HG03159 (cell line): ENCODE results near the gene TKT.

ENCODE experiments used
- ATAC-seq: cut with Tn5 transposase; IDR thresholded peaks from one replicate; pipeline ENCODE4 v1.9.1; 2021; ENCODE audit warnings: mild to moderate bottlenecking, moderate library complexity; ENCODE audit not compliant: unreplicated experiment

Gene TKT

DNA sequence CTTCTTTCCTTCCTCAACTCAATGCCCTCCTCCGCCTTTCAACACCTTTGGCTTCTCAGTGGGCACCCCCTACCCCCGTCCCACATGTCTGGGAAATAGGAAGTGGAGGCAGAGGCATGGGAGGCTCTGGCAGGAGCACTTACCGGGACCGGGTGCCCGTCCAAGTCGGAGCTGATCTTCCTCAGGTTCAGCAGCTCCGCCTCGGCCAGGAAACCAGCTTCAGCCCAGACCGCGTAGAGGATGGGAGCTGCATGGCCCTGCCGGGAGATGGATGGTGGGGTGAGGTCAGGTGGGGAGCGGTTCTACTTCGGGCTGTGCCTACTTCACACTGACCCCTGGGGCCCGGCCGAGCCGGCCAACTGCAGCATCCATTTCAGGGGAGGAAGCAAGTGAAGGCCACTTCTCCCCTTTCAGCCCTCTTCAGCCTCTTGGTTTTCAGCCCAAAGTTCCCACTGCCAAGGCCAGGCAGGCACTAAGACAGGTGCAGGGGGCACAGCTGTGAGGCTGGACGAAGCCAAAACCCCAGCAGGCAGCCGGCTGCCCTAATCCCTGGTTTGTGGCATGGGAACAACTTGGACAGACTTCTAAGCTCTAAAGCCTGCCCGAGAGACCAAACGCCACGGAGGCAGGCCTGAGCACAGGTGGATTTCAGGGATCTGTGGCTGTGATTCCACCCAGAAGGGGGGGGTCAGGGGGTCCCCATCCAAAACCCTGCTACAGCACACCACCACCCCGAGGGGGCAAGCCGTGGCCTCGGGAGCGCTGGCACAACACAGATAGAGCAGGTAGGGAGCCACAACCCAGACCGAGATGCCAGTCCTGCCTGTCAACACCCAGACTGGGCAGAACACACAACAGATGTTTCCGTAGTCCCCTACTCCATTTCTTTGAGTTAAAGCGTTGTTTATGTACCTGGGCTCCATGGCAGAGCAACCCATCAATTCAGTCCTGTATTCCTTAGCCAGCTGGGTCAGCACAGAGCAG is 14.5 kb downstream of the TKT start:
- no peak for ATAC-seq

DNA sequence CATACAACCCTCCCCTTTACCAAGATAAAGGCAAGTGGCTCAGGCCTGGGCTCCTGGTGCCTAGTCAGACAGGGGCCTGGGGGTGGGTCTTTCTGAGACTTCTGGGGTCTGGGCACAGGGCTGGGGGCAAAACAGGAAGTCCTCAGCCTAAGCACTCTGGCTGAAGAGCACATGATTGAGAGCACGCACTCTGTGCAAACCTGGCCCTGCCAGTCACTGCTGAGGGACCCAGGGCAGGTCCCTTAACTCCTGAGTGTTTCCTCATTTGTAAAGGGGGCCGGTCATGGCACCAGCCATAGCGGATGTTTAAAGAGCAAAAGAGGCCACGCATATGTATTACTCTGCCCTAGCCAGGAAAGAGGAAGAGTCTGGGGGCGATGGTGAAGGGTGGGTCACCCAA is 16.0 kb downstream of the TKT start:
- ATAC-seq: no peak

DNA sequence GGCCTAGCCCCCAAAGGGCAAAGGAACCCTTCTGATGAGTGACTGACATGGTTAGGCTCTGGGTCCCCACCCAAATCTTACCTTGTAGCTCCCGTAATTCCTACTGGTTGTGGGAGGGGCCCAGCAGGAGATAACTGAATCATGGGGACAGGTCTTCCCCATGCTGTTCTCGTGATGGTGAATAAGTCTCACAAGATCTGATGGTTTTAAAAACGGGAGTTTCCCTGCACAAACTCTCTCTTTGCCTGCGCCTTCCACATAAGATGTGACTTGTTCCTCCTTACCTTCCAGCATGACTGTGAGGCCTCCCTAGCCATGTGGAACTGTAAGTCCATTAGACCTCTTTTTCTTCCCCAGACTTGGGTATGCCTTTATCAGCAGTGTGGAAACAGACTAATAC is 16.9 kb downstream of the TKT start:
- ATAC-seq: no peak

DNA sequence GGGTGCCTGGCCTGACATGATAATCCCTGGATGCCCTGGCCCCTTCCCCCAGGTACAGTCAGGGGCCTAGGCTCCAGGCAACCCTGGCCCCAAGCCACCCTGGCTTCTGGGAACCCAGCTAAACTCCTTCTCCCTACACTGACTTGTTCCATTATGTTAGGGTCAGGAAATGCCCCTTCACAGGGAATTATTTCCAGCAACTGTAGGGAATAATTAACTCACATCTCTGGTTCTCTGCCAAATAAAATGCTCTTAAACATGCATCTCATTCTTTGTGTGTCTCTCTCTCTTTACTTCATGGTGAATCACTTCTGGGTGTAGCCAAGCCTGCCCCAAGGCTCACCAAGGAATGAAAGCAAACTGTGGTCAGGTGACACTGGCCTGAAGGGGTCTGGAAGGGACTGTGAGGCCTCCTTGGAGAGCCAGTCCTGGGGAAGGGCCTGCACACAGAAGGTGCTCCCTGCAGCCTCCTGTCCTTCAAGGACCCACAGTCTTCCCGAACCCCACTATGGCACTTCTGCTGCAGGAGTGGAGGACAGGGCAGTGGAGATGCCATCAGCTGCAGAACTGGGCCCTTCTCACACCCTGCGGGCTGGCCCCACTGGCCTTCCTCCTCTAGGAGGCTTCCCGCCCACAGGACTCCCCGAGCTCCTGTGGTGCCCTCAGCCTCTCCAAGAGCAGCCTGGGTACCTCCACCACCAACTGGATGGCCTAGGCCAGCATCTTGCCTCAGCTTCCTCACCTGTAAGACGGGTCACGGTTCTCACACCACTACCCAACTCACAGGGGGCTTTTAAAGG is 17.6 kb downstream of the TKT start:
- no peak for ATAC-seq

DNA sequence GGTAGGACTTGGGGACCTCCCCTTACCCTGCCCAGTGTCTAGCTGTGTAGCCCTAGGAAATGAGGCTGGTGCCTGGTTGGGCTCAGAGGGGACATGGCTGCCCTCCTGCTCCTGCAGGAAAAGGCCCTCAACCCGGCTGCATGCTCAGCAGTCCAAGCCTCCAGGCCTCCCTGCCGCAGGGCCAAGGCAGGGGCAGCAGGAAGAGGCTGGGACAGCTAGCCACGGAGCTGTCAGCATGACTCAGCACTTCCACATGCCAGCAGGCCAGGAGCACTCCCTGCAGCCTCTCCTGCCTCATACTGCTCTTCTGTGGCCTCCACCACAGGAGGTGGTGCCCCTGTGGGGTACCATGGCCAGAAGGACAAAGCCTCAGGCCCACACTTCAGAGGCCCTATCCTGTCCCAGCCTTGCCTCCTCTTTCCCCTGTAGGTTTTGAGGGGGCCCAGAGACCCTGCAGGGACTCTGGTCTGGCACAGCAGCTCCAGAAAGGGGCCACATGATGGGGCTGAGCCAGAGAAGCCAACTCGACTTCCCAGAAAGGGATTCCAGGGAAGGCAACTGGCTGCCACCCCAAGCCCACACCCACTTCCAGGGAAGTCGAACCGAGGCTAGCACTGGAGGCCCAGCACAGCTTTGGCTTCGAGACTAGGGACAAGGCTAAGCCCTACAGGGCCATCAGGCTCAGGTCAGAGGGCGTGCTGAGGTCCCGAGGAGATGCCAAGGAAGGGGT is 19.5 kb downstream of the TKT start:
- no peak for ATAC-seq

DNA sequence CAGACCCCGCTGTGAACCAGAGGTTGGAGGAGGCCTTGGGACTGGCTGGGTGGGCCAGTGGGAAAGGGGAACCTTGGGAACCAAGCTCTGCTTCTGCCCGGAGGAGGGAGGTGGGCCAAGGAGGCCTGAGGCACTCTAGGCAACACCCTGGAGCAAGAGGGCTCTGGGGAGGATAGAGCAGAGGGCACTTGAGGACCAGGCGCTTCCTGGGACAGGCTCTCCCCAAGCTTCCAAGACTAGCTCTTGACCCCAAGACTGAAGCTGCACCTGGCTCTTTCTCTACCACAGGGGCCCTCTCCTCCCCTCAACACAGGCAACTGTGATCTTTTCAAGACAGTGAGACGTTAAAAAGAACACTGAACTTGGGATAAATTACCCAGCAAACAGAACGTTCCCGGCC is 20.3 kb downstream of the TKT start:
- ATAC-seq: no peak

DNA sequence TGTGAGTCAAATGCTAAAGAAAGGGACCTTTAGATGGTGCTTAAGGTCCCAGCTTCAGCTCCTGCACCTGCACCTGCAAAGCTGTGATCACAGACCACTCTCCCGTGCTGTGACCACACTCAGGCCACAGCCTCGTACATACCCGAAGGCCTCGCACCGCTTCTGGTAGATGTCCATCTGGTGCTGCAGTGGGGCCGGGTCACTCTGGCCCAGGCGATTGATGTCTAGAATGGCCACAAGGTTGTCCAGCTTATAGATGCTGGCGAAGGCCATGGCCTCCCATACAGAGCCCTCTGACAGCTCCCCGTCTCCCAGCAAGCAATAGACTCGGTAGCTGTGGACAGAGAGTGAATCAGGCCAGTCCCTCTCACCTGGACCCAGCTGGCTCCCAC is 21.0 kb downstream of the TKT start:
- ATAC-seq: no peak

DNA sequence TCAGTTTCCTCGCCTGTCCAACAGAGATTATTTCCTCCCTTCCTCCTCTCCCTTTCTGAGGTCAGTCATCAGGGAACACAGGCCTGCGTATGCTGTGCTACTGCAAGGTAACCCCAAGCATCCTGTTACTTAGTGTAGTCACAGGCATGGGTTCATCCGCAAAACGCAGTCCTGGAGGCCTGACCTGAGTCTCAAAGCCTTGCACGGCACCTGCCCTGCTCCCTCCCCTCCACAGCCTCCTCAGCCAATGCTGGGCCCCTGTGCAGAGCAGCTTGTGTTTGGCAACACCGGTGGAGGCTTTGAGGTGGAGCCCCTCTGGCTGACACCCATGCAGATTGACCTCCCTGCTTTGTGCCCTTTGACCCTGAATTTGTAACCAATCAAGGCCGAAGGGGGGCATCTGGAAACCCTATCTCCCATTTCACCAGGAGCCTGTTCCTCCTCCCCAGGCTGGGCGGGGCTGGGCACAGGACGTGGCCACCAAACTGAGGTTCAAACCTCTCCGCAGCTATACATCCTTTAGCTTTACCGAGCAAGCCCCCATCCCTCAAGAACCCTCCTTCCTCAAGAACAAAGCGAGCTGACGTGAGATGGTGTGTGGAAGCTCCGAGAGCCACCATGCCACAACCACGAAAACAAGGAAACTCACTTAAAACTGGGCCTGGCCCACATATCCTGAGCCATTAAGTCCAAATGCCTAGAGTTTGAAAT is 21.5 kb downstream of the TKT start:
- ATAC-seq: no peak

DNA sequence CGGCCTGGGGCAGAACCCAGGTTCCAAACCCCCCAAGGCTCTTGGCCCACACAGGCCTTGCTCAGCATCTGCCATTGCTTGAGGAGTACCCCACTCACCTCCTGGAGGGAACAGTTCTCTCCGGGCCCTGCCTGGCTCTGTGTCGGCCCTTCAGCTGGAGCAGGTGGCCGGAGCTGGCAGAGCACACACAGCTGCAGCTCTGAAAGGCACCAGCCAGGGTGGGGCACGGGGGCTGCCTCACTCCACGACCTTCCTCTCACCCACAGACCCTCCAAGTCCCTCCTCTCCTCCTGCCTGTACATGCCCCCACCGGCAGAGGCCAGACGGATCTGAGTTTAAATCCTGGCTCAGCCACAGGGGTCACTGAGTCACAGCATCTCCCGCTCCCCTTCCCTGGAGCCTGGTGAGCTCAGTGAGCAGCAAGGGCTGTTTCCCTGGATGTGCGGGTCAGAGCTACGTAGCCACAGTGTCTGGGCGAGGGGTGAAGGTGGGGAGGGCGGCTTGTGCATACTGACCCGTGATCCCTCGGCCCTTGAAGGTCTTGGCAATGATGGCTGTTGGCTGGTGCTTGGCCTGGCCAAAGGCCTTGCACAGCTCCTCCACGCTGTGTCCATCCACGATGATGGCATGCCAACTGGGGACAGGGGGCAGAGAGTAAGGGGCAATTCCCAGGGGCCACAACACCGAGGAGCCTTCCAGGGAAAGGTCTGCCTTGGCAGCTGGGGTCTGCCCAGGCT is 23.0 kb downstream of the TKT start:
- no peak for ATAC-seq

DNA sequence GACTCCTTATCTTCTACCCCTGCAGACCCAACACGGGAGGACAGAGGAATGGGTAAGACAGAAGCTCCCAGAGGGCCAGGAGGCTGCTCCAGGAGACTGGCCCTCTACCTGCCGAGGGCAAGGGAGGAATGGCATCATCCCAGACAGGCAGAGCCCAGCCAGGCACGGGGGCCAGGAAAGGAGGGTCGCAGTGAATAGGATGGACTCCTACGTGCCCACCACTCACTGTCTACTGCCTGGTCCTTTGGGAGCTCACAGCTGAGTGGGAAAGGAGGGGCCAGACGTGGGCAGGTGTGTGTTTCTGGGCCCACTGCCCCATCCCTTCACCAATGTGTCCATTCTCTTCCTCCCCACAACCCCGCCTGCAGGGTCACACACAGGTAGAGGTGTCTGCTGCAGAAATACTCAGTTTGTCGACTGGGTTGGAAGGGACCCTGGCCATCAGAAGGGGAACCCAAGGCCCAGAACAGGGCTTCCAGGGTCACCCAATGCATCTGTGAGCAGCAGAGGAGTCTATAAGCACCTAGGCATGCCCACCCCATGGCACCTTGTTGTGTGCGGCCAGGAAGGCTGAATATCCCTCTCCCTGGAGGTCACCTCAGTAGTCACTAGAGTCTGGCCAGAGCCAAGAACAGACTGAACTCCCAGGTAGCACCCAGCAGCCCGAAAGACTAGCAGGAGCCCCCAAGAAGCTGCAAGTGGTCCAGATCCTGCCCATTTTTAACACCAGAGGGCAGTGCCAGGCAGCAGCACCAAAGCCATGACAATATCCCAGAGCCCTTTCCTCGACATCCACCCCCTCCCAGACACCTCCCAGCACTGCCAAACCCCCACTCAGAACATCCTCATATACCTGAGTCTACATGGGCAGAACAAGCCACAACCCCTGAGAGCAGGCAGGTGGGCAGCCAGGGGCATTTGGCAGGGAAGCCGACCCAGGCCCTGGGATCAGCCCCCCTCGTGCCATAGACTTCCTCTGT is 24.0 kb downstream of the TKT start:
- ATAC-seq: no peak

DNA sequence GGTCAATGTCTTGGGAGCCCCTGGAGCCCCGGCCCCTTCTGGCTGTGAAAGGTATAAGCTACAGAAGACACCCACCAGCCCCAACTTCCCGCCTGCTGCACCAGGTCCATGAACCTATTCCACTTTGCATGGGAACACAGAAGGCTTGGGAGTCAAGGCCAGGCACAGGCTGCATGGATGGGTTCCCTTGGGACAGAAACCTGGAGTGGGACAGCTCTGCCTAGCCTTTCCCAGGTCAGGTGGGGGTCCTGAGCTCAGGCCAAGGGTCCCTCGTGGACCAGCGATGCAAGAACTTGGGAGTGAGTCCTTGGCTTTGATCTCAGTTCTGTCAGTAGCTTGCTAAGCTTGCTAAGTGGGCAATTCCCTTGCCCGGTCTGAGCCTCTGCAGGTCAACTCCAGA is 25.0 kb downstream of the TKT start:
- no peak for ATAC-seq

DNA sequence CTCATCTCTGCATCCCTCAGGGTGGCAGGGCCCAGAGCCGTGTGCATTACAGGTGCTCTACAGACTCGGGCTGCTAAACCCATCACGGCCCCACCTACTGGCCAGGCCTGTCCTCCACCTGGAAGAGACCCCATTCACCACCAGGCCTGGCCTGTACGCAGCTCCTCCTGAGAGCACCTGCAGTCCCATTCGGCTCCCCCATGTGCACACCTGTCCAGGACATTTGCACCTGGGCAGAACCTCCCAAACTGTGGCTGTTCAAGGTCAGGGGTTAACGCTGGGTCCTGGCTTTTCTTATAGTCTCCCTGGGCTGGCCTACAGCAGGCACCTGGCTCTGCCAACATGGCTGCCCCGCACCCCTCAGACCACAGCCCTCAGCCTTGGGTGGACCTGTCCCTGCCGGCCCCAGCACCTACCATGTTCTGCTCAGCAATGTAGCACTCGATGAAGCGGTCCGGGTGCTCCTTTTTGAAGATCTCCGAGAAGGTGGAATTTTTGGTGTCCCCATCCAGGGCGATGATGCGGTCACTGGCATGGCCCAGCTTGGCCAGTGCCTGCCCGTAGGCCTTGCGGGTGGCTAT is 25.7 kb downstream of the TKT start:
- ATAC-seq: no peak

DNA sequence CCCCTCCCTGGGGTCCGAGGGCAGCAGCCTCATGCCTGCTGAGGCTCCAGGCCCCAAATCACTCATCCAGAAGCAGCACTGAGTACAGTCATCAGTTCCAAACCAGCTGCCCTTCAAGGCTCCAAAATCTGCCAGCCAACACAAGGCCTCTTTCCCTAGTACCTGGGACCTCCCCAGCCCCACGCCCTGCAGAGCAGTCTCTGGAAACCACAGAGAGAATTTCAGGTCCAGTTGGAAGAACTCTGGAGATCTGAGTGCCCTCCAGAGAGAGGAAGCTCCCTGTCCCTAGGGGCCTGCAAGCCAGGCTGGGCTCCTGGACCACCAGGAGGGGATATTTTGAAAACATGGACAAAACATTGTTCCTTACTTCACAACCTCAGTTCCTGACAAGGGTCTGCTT is 26.2 kb downstream of the TKT start:
- no peak for ATAC-seq

DNA sequence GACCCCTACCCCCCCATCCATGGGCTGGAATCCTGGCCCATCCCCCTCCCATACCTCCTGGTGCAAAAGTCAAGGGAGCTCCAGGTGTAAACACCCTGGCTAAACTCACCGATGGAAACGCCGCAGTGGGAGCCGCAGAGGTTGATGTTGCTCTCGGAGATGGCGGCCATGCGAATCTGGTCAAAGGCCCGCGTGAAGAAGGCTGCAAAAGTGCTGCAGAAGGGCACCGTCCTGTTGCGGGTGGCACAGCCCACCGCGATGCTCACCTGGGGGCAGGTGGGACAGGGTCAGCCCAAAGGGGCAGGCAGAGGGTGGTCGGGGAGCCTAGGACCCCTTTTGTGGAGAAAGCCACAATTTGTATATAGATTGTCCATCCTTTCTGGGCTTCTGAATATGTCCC is 26.7 kb downstream of the TKT start:
- no peak for ATAC-seq

DNA sequence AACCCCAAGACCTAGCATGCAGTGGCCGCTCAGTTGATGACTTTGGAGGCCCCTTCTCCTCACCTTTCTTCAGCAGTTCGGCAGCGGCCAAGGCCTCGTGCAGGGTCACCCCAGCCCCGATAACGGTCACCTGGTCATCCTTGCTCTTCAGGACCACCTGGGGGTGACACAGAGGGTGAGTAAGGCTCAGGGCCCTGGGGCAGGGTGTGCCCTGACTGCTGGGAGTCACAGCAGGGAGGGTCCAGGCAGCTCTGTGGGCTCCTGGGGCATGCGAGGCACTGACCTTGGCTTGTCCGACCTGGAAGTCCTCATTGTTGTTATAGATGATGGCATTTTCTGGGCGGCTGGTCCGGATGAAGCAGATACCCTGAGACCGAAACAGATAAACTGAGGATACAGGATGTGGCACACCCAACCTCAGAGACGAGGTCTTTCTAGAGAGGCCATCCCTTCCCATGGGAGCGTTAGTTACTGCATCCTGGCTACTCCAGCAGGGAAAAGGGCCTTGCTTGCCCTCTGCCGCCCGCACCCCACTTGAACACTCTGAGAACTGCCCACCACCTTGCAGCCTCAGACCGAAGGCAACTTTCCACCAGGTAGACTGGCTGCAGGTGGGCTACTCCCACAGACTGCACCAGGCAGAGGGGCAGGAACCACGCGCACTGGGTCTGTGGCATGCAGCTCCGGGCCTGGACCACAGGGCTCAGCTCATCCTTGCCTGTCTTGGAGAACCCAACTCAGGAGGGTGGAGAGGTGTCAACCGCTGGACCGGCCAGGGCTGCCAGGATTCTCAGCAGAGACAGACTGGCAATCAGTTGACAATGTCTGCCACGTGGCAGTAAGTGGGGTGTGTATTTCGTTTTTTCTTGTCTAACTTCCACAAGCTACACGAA is 27.6 kb downstream of the TKT start:
- ATAC-seq: no peak

DNA sequence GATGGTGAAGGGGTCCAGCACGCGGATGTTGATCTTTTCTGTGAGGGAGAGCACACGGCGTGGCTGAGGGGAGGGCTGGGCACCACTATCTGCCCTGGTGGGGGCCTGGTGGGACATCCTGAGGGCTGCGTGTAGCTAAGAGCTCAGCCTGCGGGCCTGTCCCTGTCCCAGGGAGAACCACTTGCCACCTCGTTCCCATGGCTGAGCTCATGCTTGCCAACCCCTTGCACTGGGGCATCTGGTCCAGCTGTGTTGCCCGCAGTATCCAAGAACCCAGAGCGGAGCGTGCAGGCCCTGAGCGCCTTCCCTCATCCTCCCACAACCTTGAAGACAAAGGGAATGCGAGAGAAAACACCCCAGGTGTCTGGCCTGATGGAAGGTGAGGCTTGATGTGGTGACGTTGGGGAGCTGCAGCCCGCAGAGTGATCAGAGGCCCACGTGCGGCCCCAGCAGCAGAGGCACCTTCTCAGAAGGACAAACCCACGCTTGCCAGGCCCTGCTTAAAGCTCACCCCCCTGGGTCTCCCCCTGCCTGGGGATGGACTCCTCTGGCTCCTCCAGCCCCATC is 28.9 kb downstream of the TKT start:
- no peak for ATAC-seq

DNA sequence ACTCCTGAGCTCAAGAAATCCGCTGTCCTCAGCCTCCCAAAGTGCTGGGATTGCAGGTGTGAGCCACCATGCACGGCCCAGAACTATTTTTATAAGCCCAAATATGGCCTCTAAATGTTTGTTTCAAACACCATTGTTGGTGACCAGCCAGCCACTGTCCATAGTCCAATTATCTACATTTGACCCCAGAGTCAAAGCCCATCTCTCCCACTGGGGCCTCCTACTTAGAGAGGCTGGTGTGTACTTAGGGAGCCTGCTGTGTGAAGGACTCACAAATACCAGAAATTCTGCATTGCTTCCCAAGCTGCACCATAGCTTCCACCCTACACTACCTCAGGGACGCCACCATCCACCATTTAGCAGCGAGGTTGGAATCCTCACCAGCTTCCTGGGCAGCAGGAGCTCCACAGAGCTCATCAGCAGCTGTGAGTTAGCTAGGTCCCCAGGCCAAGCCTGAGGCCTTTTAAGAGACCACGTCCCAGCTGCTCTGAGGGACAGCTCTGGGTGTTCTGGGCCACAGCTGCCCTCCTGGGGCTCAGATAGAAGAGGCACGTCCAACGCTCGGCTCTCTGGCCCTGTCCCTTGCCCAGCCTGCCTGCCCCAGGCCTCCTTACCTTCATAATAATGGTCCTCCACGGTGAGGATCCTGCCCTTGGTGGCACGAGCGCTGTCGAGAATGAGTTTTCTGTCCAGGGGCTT is 29.5 kb downstream of the TKT start:
- ATAC-seq: no peak
